CD4-positive, alpha-beta memory T cell (primary cell): ENCODE data around the gene CTNNA2. TPM values are rescaled to one million over a fixed set of nuclear protein-coding genes. Genes with fewer than 3 reads are reported as not detected.

Experiments
- CTCF ChIA-PET: fragments of 350-600 bp; sonication (Branson Sonifier 250); formaldehyde crosslinking; loops from one replicate; lab custom pipeline; 2021; ENCODE audit warnings: inconsistent platforms; ENCODE audit not compliant: partially characterized antibody; lab: Charles Lee
- POLR2A ChIA-PET: fragments of 350-600 bp; sonication (Branson Sonifier 250); formaldehyde crosslinking; loops from one replicate; lab custom pipeline; 2021; ENCODE audit not compliant: partially characterized antibody; lab: Charles Lee
- DNase-seq, 5 donors: peaks; one replicate each; pipeline versions ENCODE4 v3.0.0 to v3.0.0-alpha.2; 2020 to 2022; ENCODE audit warnings: mixed read lengths in 1 of 5
- H3K27ac ChIP-seq: one replicate; pipeline ENCODE4 v1.7.0; 2013; ENCODE audit warnings: low read depth, low read length
- H3K27me3 ChIP-seq: 2 replicates; pipeline ENCODE4 v1.7.0; 2013; ENCODE audit warnings: mild to moderate bottlenecking, low read length, moderate library complexity; ENCODE audit not compliant: insufficient read depth
- H3K36me3 ChIP-seq: 2 replicates; pipeline ENCODE4 v1.7.0; 2013; ENCODE audit warnings: mild to moderate bottlenecking, low read length, moderate library complexity; ENCODE audit not compliant: insufficient read depth
- H3K4me1 ChIP-seq: 2 replicates; pipeline ENCODE4 v1.7.0; 2013; ENCODE audit warnings: mild to moderate bottlenecking, low read length, moderate library complexity; ENCODE audit not compliant: insufficient read depth
- H3K4me3 ChIP-seq, 2 donors: one replicate each; pipeline ENCODE4 v1.7.0; 2013; ENCODE audit warnings: low read length in 2 of 2, mild to moderate bottlenecking in 1 of 2
- H3K9me3 ChIP-seq, 2 donors: one replicate each; pipeline ENCODE4 v1.7.0; 2013; ENCODE audit warnings: low read length in 2 of 2, control low read depth in 1 of 2; ENCODE audit not compliant: control insufficient read depth in 1 of 2
- H3K27ac Mint-ChIP-seq, 7 donors: one replicate each; pipeline ENCODE4 v1.8.0; 2020 to 2021; ENCODE audit warnings: mixed read lengths in 7 of 7, mild to moderate bottlenecking in 6 of 7, inconsistent platforms in 3 of 7, moderate library complexity in 3 of 7
- H3K27me3 Mint-ChIP-seq, 2 donors: one replicate each; pipeline ENCODE4 v1.8.0; 2020 to 2021; ENCODE audit warnings: mixed read lengths in 2 of 2
- H3K36me3 Mint-ChIP-seq, 2 donors: one replicate each; pipeline ENCODE4 v1.8.0; 2020 to 2021; ENCODE audit warnings: mixed read lengths in 2 of 2, inconsistent platforms in 1 of 2, mild to moderate bottlenecking in 1 of 2
- H3K4me1 Mint-ChIP-seq, 4 donors: one replicate each; pipeline ENCODE4 v1.8.0; 2020 to 2021; ENCODE audit warnings: mixed read lengths in 4 of 4, mild to moderate bottlenecking in 1 of 4
- H3K4me3 Mint-ChIP-seq, 8 donors: one replicate each; pipeline ENCODE4 v1.8.0; 2020 to 2021; ENCODE audit warnings: mixed read lengths in 8 of 8, mild to moderate bottlenecking in 7 of 8, moderate library complexity in 6 of 8, inconsistent platforms in 3 of 8
- H3K9me3 Mint-ChIP-seq, 8 donors: one replicate each; pipeline ENCODE4 v1.8.0; 2020 to 2021; ENCODE audit warnings: mixed read lengths in 8 of 8, mild to moderate bottlenecking in 5 of 8, inconsistent platforms in 3 of 8, moderate library complexity in 1 of 8
- intact Hi-C: fragments of 100-400 bp; cut with micrococcal nuclease; formaldehyde crosslinking; loops from one replicate; pipeline ENCODE4 v1.15.1; 2023
- polyA plus RNA-seq, 2 donors: library from polyadenylated mRNA; unstranded; fragments of 300-500 nt; fragmentation: Illumina TruSeq; gene quantifications; one replicate each; pipeline ENCODE4 v1.2.3, GENCODE V29; 2021
- total RNA-seq, 2 experiments: library from RNA; stranded (reverse); gene quantifications; one replicate each; pipeline ENCODE4 v1.2.3, GENCODE V29; 2021

CTNNA2 gene
- total and polyA plus RNA-seq, 4 experiments from 2014 or later: not detected

GRCh38 chr2:79612999-79613398, 100.1 kb downstream of the CTNNA2 start:
- no peaks in the 10 kb centered on the region for H3K27me3 Mint-ChIP-seq
- no peak overlapping the region for H3K27ac Mint-ChIP-seq
- peaks cover 1 to 13% (median 8%) of the 10 kb centered on the region in 8 donors for H3K9me3 Mint-ChIP-seq
- no peak overlapping the region for H3K4me3 Mint-ChIP-seq
- H3K4me3 ChIP-seq: no peak overlapping the region
- H3K9me3 ChIP-seq: no peaks in the 10 kb centered on the region
- H3K36me3 Mint-ChIP-seq: no peaks in the 10 kb centered on the region
- no peak overlapping the region for H3K27ac ChIP-seq
- POLR2A ChIA-PET: no interaction called here
- intact Hi-C loops: no loop called here
- H3K36me3 ChIP-seq: no peaks in the 10 kb centered on the region
- no peak for DNase-seq
- CTCF ChIA-PET: no interaction called here
- H3K4me1 ChIP-seq: no peaks in the 10 kb centered on the region
- no peaks in the 10 kb centered on the region for H3K4me1 Mint-ChIP-seq
- H3K27me3 ChIP-seq: no peaks in the 10 kb centered on the region

- ChIA-PET CTCF (no interaction called here), POLR2A (no interaction called here)
- no peaks in the 10 kb centered on the region for H3K4me1 Mint-ChIP-seq
- H3K9me3 Mint-ChIP-seq: peaks cover 6 to 34% (median 19%) of the 10 kb centered on the region in 8 donors
- H3K9me3 ChIP-seq: peaks cover 0 to 3% of the 10 kb centered on the region in 2 donors
- no peaks in the 10 kb centered on the region for H3K36me3 ChIP-seq
- DNase-seq: no peak
- no peak overlapping the region for H3K27ac ChIP-seq
- no peaks in the 10 kb centered on the region for H3K27me3 ChIP-seq
- H3K4me3 ChIP-seq: no peak overlapping the region
- H3K4me1 ChIP-seq: no peaks in the 10 kb centered on the region
- H3K4me3 Mint-ChIP-seq: no peak overlapping the region
- intact Hi-C loops: no loop called here
- no peaks in the 10 kb centered on the region for H3K27me3 Mint-ChIP-seq
- no peaks in the 10 kb centered on the region for H3K36me3 Mint-ChIP-seq
- H3K27ac Mint-ChIP-seq: no peak overlapping the region
These were observed 106.6 kb downstream of the CTNNA2 start for GRCh38 chr2:79619442-79619841.

GRCh38 chr2:79619976-79620375, 107.1 kb downstream of the CTNNA2 start:
- no peaks in the 10 kb centered on the region for H3K27me3 Mint-ChIP-seq
- POLR2A ChIA-PET: no interaction called here
- intact Hi-C loops: no loop called here
- H3K4me3 Mint-ChIP-seq: no peak overlapping the region
- H3K9me3 Mint-ChIP-seq: peaks cover 6 to 34% (median 21%) of the 10 kb centered on the region in 8 donors
- H3K27ac ChIP-seq: no peak overlapping the region
- H3K4me3 ChIP-seq: no peak overlapping the region
- H3K36me3 ChIP-seq: no peaks in the 10 kb centered on the region
- H3K27me3 ChIP-seq: no peaks in the 10 kb centered on the region
- CTCF ChIA-PET: no interaction called here
- H3K27ac Mint-ChIP-seq: no peak overlapping the region
- DNase-seq: no peak
- peaks cover 0 to 3% of the 10 kb centered on the region in 2 donors for H3K9me3 ChIP-seq
- no peaks in the 10 kb centered on the region for H3K4me1 ChIP-seq
- H3K4me1 Mint-ChIP-seq: no peaks in the 10 kb centered on the region
- H3K36me3 Mint-ChIP-seq: no peaks in the 10 kb centered on the region

- H3K9me3 Mint-ChIP-seq: peaks cover 6 to 32% (median 22%) of the 10 kb centered on the region in 8 donors
- intact Hi-C loops: no loop called here
- H3K4me3 Mint-ChIP-seq: no peak overlapping the region
- Histone ChIP-seq H3K27me3 (no peaks in the 10 kb centered on the region), H3K4me1 (no peaks in the 10 kb centered on the region), H3K9me3 (peaks cover 0 to 3% of the 10 kb centered on the region in 2 donors), H3K36me3 (no peaks in the 10 kb centered on the region), H3K4me3 (no peak overlapping the region), H3K27ac (no peak overlapping the region)
- H3K36me3 Mint-ChIP-seq: no peaks in the 10 kb centered on the region
- DNase-seq: no peak
- POLR2A ChIA-PET: no interaction called here
- no peaks in the 10 kb centered on the region for H3K4me1 Mint-ChIP-seq
- no peak overlapping the region for H3K27ac Mint-ChIP-seq
- H3K27me3 Mint-ChIP-seq: no peaks in the 10 kb centered on the region
- CTCF ChIA-PET: interaction anchor here (1.1 kb wide), 1 partner anchor 9 kb away, joined by 5 read pairs; no protein-coding TSS in a partner anchor
These were observed 107.8 kb downstream of the CTNNA2 start for GRCh38 chr2:79620679-79621078.

GRCh38 chr2:79621252-79621651, 108.4 kb downstream of the CTNNA2 start:
- Mint-ChIP-seq H3K27ac (no peak overlapping the region), H3K4me3 (no peak overlapping the region), H3K36me3 (no peaks in the 10 kb centered on the region), H3K9me3 (peaks cover 6 to 31% (median 22%) of the 10 kb centered on the region in 8 donors), H3K4me1 (no peaks in the 10 kb centered on the region), H3K27me3 (no peaks in the 10 kb centered on the region)
- H3K4me1 ChIP-seq: no peaks in the 10 kb centered on the region
- POLR2A ChIA-PET: no interaction called here
- no peak for DNase-seq
- no peaks in the 10 kb centered on the region for H3K36me3 ChIP-seq
- intact Hi-C loops: no loop called here
- H3K4me3 ChIP-seq: no peak overlapping the region
- H3K27me3 ChIP-seq: no peaks in the 10 kb centered on the region
- CTCF ChIA-PET: interaction anchor here (1.1 kb wide), 1 partner anchor 8 kb away, joined by 5 read pairs; no protein-coding TSS in a partner anchor
- no peak overlapping the region for H3K27ac ChIP-seq
- H3K9me3 ChIP-seq: peaks cover 0 to 3% of the 10 kb centered on the region in 2 donors

GRCh38 chr2:79621755-79622154, 108.9 kb downstream of the CTNNA2 start:
- Mint-ChIP-seq H3K27ac (no peak overlapping the region), H3K36me3 (no peaks in the 10 kb centered on the region), H3K9me3 (peaks cover 9 to 33% (median 22%) of the 10 kb centered on the region in 8 donors), H3K4me1 (no peaks in the 10 kb centered on the region), H3K27me3 (no peaks in the 10 kb centered on the region), H3K4me3 (no peak overlapping the region)
- DNase-seq: no peak
- ChIA-PET CTCF (interaction anchor here (1.1 kb wide), 1 partner anchor 8 kb away, joined by 5 read pairs; no protein-coding TSS in a partner anchor), POLR2A (no interaction called here)
- H3K27me3 ChIP-seq: no peaks in the 10 kb centered on the region
- no peak overlapping the region for H3K4me3 ChIP-seq
- peaks cover 0 to 3% of the 10 kb centered on the region in 2 donors for H3K9me3 ChIP-seq
- H3K27ac ChIP-seq: no peak overlapping the region
- no peaks in the 10 kb centered on the region for H3K36me3 ChIP-seq
- H3K4me1 ChIP-seq: no peaks in the 10 kb centered on the region
- intact Hi-C loops: no loop called here

- Mint-ChIP-seq H3K4me1 (no peaks in the 10 kb centered on the region), H3K36me3 (no peaks in the 10 kb centered on the region), H3K27me3 (no peaks in the 10 kb centered on the region), H3K4me3 (no peak overlapping the region), H3K9me3 (peaks cover 9 to 34% (median 20%) of the 10 kb centered on the region in 8 donors), H3K27ac (no peak overlapping the region)
- no peak overlapping the region for H3K4me3 ChIP-seq
- peaks cover 0 to 3% of the 10 kb centered on the region in 2 donors for H3K9me3 ChIP-seq
- intact Hi-C loops: no loop called here
- ChIA-PET POLR2A (no interaction called here), CTCF (no interaction called here)
- H3K4me1 ChIP-seq: no peaks in the 10 kb centered on the region
- DNase-seq: no peak
- H3K27ac ChIP-seq: no peak overlapping the region
- no peaks in the 10 kb centered on the region for H3K27me3 ChIP-seq
- no peaks in the 10 kb centered on the region for H3K36me3 ChIP-seq
These were observed 109.7 kb downstream of the CTNNA2 start for GRCh38 chr2:79622508-79622907.
